SIG-M5 treated with dmso at 0.1 percent for 504 hours (cell line): Measurements from ENCODE around the gene KCNT1.
"Not testable (repeated sequence)": the region's sequence is repeated elsewhere in the genome, so short reads cannot be mapped to it uniquely, and the experiment has no call there.

ENCODE experiments used
- DNase-seq: peaks from one replicate; lab custom pipeline; 2025; ENCODE audit not compliant: unreplicated experiment; lab: John Stamatoyannopoulos, UW

KCNT1 gene

GRCh38 chr9:135701959-135702721 is at the start of gene KCNT1:
Gene KCNT1 (plus strand): TSS chr9:135702185. CDS start chr9:135702259, 74 bp downstream.
- no peak for DNase-seq

- DNase-seq, result no peak
These were observed 46.7 kb upstream of the KCNT1 start for GRCh38 chr9:135655317-135655716.

- no peak for DNase-seq
These were observed 44.6 kb upstream of the KCNT1 start for GRCh38 chr9:135657416-135657815.

GRCh38 chr9:135659252-135659651 is 42.7 kb upstream of the KCNT1 start:
- no peak for DNase-seq

GRCh38 chr9:135660407-135660806 is 41.6 kb upstream of the KCNT1 start:
- no peak for DNase-seq

GRCh38 chr9:135661816-135662560 is 40.0 kb upstream of the KCNT1 start:
- DNase-seq, result no peak

- no peak for DNase-seq
These were observed 39.1 kb upstream of the KCNT1 start, which contains the start of gene LCN9 for GRCh38 chr9:135662758-135663450. Gene LCN9 (plus strand): TSS chr9:135663309. CDS start chr9:135663322, 13 bp downstream.

GRCh38 chr9:135663451-135663770 is 38.6 kb upstream of the KCNT1 start:
- no peak for DNase-seq

- no peak for DNase-seq
These were observed 38.1 kb upstream of the KCNT1 start for GRCh38 chr9:135663857-135664256.

- DNase-seq, result no peak
These were observed 37.7 kb upstream of the KCNT1 start for GRCh38 chr9:135664266-135664665.

GRCh38 chr9:135664801-135665794 is 36.9 kb upstream of the KCNT1 start:
- no peak for DNase-seq

- peak; percentile 13 for DNase-seq
These were observed 36.2 kb upstream of the KCNT1 start for GRCh38 chr9:135665795-135666189.

- no peak for DNase-seq
These were observed 35.2 kb upstream of the KCNT1 start for GRCh38 chr9:135666534-135667462.

- DNase-seq, result no peak
These were observed 34.5 kb upstream of the KCNT1 start for GRCh38 chr9:135667463-135668001.

GRCh38 chr9:135669018-135669417 is 33.0 kb upstream of the KCNT1 start:
- DNase-seq, result not testable (repeated sequence)

GRCh38 chr9:135669616-135670285 is 32.2 kb upstream of the KCNT1 start:
- DNase-seq, result no peak

- no peak for DNase-seq
These were observed 31.0 kb upstream of the KCNT1 start for GRCh38 chr9:135670721-135671590.

- no peak for DNase-seq
These were observed 30.4 kb upstream of the KCNT1 start for GRCh38 chr9:135671591-135672041.
